Cardiac septum (tissue), 1 donor: ENCODE measurements around the gene GRIN1. TPM values are rescaled to one million over a fixed set of nuclear protein-coding genes. Genes with fewer than 3 reads are reported as not detected.

Experiments used
- DNase-seq: peaks from one replicate; pipeline ENCODE4 v3.0.0-alpha.2; 2020; ENCODE audit warnings: low spot score
- intact Hi-C: fragments of 100-400 bp; cut with DNase I; formaldehyde crosslinking; loops from one replicate; pipeline ENCODE4 v1.14.0; 2022
- total RNA-seq: library from RNA; stranded (reverse); fragmentation: NEBNext Ultra II Directional; extraction: Animal tissue kit (Norgen Biotek cat#: 25700); gene quantifications from one replicate; pipeline ENCODE4 v1.2.1, GENCODE V29; 2021
- donor health status: DM: no; HTN: no; CAD: no.

Gene GRIN1
- total RNA-seq, 1 donor from 2014 or later, result not detected

DNA sequence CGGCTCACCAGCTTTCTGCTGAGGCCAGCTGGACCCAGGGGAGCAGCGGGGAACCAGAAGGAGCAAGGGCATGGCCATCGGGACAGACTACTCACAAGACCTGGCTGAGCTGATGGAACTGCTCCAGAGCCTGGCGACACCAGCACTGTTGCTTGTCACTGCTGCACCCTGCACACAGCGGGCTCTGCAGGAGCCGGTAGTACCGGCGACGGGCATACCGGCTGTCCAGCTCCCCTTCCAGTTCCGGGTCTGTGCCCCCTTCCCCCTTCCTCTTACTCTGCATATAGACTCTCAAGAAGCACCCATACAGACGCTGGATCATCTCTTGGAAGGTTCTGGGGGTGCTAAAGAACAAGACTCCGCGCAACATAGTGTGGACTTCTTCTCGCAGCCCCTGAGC lies 48.4 kb downstream of the GRIN1 start:
- DNase-seq, result no peak
- intact Hi-C loops, result no loop called here

DNA sequence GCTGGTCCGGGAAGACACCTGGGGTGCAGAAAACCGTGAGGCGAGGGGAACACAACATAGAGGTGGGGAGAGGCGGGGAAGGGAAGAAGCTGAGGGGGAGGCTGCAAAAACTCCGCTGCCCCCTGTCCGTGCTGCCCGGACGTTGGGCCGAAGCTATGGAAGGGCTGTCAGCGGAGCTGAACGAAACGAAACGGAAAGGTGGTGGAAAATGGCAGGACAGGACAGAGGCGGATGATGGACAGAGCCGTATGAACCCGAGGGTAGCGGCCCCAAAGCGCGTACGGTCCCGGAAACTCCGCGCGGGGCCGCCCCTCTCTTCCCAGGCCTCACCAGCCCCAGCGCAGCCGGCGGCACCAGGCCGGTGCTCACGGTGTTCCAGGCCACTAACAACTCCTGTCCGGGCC lies 49.1 kb downstream of the GRIN1 start:
- intact Hi-C loops, result loop anchor here (2.0 kb wide), 2 partner anchors 17 to 35 kb away; partner anchors contain the start of genes NDOR1, RNF208 and TMEM203

DNA sequence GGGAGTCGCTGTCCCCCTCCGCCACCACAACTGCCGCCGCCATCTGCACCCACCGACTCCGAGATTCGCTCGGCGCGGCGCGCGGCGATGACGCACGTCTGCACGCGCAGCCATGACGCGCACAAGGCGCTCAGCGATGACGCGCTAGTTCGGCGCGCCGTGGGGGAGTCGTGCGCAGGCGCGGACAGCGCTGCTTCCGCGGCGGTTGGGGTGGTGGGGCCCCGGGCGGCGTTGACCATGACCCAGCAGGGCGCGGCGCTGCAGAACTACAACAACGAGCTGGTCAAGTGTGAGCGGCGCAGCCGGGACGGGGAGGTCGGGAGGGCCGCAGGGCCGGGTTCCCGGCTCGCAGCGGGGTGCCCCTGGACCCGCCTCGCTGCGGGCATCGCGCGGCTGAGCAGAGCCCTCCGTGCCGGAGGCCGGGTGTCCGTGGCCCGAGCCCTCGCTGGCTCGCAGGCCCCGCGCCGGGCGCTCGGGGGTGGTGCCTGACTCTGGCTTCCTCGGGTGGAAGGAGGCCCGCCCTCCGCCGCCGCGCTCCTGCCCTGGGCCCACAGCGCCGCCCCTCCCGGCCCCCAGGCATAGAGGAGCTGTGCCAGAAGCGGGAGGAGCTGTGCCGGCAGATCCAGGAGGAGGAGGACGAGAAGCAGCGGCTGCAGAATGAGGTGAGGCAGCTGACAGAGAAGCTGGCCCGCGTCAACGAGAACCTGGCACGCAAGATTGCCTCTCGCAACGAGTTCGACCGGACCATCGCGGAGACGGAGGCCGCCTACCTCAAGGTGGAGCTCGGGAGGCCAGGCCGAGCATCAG lies 49.7 kb downstream of the GRIN1 start, which contains the start of the genes ANAPC2 and SSNA1:
TSS of gene ANAPC2 (minus strand) at position 71 of the 807 bp plus-strand sequence. CDS start at position 43, 28 bp downstream.
TSS of gene SSNA1 (plus strand) at position 187 of the 807 bp plus-strand sequence. CDS start at position 238, 51 bp downstream.
- intact Hi-C loops, result loop anchor here (2.0 kb wide), 2 partner anchors 16 to 34 kb away; partner anchors contain the start of genes NDOR1, RNF208 and TMEM203
- DNase-seq, result peak; percentile 95

More for the DNA sequence above, 49.1 kb downstream of the GRIN1 start:
- no peak for DNase-seq

GRCh38 chr9:137189297-137190295 lies 50.6 kb downstream of the GRIN1 start:
- intact Hi-C loops, result loop anchor here (2.0 kb wide), 2 partner anchors 15 to 33 kb away; partner anchors contain the start of genes NDOR1, RNF208 and TMEM203
- DNase-seq, result no peak

DNA sequence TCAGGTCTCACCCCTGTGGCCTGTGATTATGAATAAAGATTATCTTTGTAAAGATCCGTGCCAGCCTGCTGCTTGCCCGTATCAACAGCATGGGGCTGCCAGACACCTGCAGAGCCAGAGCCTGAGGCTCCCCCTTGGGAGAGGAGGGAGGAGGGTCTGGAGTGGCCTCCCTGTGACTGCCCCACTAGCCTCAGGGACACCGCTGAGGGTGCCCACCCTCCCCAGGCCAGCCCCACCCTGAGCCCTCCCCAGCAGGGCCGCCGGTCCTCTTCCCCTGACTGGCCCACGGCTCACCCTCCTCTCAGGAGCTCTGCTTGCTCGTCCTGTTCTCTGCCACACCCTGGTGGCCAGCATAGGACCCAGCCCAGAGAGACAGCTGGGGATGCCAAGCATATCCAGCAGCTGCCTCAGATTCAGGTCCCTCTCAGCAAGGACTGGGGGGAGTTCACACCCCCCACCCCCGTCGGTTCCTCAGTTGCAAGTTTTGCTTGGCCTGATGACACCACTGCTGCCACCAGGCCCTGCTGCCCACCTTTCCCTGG lies 51.4 kb downstream of the GRIN1 start:
- intact Hi-C loops, result no loop called here
- DNase-seq, result no peak

GRCh38 chr9:137191245-137191644 lies 52.3 kb downstream of the GRIN1 start:
- DNase-seq, result no peak
- intact Hi-C loops, result no loop called here

- intact Hi-C loops, result no loop called here
- no peak for DNase-seq
Observed at GRCh38 chr9:137191691-137192447, 52.9 kb downstream of the GRIN1 start.

GRCh38 chr9:137192448-137192780 lies 53.5 kb downstream of the GRIN1 start:
- intact Hi-C loops, result no loop called here

DNA sequence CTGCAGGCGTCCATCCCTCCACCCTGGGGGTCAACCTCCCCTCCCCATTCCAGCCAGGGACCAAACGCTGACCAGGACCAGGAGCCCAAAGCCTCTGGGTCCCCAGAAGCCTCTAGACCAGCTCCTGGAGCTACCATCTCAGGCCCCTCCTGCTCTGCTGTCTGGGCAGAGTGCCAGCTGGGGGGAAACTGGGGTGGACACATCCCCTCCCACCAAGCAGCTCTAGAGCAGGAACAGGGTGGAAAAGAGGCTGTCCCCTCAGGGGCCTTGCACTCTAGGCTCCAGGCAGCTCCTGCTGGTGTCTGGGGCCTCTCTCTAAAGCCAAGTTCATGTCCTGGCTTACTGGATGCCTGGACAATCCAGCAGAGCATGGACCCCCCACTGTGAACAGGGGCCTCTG lies 53.9 kb downstream of the GRIN1 start:
- intact Hi-C loops, result no loop called here
- DNase-seq, result no peak

More at GRCh38 chr9:137192448-137192780, 53.5 kb downstream of the GRIN1 start:
- DNase-seq, result no peak

GRCh38 chr9:137193771-137194170 lies 54.8 kb downstream of the GRIN1 start:
- intact Hi-C loops, result no loop called here
- DNase-seq, result no peak

DNA sequence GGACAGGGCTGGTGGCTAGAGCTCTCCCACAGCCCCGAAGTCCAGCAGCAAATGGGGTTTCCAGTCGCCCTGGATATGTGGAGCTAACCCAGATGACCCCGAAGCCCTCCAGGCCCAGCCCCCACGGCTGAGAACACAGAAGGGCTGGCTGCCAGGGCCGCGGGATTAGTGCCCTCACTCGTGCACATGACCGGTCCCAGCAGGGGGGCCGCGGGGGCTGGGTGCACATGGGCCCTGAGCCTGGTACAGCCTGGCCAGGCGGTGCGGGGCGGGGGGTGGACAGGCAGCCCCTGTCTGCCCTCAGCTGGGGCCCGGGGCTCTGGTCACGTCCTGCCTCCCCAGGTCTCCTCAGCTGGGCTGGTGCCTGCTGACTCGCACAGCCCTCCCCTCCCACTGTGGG lies 55.4 kb downstream of the GRIN1 start:
- peak; percentile 83 for DNase-seq
- intact Hi-C loops, result no loop called here

DNA sequence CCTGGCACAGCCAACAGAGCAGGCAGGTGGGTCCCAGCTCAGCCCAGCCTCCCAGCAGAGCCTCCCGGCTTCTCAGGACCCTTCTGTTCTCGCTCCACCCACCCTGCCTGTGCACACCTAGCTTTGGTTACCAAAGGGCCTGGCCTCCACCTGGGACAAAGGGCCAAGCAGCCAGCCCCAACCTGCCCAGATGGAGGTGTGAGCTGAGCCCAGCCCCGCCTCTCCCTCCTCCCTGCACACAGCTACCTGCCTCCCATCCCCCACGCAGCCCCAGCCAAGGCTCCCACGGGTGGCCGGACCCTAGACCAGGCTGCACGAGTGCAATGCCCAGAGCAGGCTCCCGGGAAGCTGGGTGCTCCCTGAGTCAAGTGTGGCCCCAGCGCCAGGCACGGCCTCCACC lies 56.0 kb downstream of the GRIN1 start:
- no peak for DNase-seq
- intact Hi-C loops, result no loop called here

DNA sequence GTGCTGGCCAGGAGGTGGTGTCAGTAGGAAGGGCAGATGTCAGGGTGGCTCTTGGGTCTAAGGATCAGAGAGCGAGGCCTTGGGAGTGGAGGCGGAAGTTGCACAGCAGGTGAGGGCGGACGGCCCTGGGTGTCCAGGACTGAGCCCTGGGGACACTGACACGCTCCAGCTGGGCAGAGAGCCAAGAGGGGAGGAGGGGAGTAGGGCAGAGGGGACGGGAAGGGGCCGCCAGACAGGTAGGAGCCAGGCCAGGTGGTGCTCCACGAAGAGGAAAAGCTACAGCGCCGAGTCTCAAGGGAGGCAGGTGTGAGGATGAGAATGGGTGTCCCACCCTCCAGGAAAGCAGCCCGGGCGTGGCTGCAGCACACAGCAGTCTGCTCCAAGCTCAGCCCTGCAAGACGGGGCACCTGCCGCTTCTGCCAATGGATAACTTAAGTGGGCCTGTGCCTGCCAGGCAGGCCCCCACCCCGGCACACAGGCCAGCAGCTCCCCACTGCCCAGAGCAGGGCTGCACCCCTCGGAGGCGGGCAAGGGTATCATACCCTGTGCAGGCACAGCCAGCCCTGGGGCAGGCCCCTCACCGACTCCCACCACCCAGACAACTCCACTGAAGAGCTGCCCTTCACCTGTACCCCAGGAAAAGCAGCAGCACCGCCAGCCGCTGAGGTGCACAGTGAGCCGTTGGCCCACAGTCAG lies 56.7 kb downstream of the GRIN1 start:
- intact Hi-C loops, result no loop called here
- DNase-seq, result no peak

DNA sequence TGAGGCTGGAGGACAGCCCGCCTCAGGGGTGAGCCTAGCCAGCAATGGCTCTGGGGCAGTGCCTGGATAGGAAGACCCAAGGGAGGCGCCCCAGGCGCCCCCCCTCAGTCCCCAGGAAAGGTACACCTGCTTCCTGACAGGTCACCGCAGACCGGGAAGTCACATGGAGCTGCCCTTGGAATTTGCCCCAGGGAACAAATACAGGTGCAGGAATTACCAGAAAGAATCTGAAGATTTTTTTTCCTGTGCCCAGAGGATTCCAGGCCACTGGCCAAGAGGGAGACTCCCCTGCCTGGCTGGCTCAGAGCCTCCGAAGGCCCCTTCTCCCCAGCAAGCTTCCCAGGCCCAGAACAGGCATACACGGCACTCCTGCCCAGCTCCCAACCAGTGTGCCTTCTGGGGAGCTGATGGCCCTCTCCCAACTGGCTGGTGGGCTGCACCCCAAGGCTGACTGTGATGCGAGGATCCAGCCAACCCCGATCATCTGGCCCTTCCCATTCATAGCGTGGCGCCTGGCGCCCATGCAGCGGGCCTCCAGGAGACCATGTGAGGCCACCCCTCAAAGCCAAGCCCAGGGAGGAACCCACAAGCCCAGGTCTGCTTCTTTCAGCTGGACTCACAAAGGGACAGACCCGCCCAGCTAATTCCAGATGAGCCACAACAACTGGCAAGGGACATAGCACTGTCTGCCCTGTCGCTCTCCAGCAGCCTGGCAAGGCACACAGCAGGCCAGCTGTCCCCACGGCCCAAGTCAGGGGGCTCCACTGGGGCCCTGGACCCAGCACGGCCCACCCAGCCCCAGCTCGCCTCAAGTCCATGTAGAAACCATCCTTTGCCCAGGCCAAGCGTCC lies 59.3 kb downstream of the GRIN1 start:
- intact Hi-C loops, result no loop called here
- no peak for DNase-seq

DNA sequence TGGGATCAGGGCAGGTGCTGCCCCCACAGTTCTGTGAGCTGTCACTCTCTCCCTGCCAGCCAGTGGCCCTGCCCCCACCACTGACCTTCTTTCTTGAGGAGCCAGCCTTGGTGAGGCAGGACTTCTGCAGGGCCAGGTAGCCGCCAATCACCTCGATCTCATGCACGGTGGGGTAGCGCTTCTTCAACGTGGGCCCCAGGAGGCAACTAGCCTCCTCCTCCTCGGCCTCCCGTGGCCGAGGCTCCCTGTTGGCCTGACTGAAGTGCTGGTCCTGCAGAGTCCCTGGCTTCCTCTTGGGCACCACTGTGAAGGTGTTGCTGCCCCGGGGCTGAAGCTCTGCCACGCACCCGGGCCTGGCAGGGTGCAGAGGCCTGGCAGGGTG lies 59.9 kb downstream of the GRIN1 start:
- DNase-seq, result no peak
- intact Hi-C loops, result no loop called here

DNA sequence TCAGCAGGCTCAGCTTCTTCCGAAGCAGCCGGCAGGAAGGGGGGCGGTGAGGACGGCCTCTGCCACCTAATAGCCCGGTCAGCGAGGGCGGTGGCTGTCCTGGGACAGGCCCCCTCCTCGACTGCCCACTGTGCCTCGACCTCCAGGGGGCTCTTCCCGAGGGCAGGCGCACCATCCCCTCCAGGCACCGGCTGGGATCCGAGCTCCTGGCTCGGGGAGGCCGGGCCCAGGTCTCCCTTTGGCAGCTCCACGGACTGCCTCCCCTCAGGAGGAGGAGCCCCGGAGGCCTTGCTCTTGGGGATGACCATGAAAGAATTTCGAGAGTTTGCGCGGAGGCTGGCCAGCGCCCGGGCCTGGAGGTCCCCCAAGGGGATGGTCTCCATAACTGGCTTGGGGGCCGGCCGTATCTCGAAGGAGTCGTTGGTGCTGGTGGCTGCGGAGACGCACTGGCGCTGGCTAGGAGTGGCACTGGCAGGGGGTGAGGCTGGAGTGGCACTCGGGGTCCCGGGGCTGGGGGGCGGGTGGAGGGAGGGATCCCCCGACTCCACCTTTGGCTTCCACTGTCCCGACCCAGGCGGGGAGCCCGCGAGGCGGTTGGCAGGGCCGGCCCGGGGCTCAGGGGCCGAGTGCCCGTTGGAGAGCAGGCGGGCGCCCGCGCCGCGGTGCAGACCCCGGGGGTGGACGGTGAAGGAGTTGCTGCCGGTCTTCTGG lies 60.6 kb downstream of the GRIN1 start:
- no peak for DNase-seq
- intact Hi-C loops, result loop anchor here (2.0 kb wide), 1 partner anchor 23 kb away; the partner anchor contains the start of gene RNF208
